Measurements from ENCODE around the gene MLEC. TPM values are rescaled to one million over a fixed set of nuclear protein-coding genes. Genes with fewer than 3 reads are reported as not detected.

The MLEC gene
- polyA plus RNA-seq, result 173 TPM
- long read RNA-seq, donor 1, full-length matches to known transcripts, result 46 of 80 reads
- long read RNA-seq, donor 1, partial matches to known transcripts, result 34 of 80 reads
- long read RNA-seq, donor 1, other reads (novel, unspliced or antisense), result 0 of 80 reads
- long read RNA-seq, donor 2, full-length matches to known transcripts, result 115 of 154 reads
- long read RNA-seq, donor 2, partial matches to known transcripts, result 39 of 154 reads
- long read RNA-seq, donor 2, other reads (novel, unspliced or antisense), result 0 of 154 reads
- long read RNA-seq, donor 3, result 0 reads
- long read RNA-seq, donor 4, full-length matches to known transcripts, result 11 of 11 reads
- long read RNA-seq, donor 4, partial matches to known transcripts, result 0 of 11 reads
- long read RNA-seq, donor 4, other reads (novel, unspliced or antisense), result 0 of 11 reads
- long read RNA-seq, donor 5, full-length matches to known transcripts, result 44 of 83 reads
- long read RNA-seq, donor 5, partial matches to known transcripts, result 39 of 83 reads
- long read RNA-seq, donor 5, other reads (novel, unspliced or antisense), result 0 of 83 reads
- long read RNA-seq, donor 6, full-length matches to known transcripts, result 52 of 91 reads
- long read RNA-seq, donor 6, partial matches to known transcripts, result 39 of 91 reads
- long read RNA-seq, donor 6, other reads (novel, unspliced or antisense), result 0 of 91 reads
- long read RNA-seq, donor 7, full-length matches to known transcripts, result 42 of 59 reads
- long read RNA-seq, donor 7, partial matches to known transcripts, result 17 of 59 reads
- long read RNA-seq, donor 7, other reads (novel, unspliced or antisense), result 0 of 59 reads
- long read RNA-seq, donor 8, full-length matches to known transcripts, result 62 of 126 reads
- long read RNA-seq, donor 8, partial matches to known transcripts, result 54 of 126 reads
- long read RNA-seq, donor 8, other reads (novel, unspliced or antisense), result 10 of 126 reads
- long read RNA-seq, donor 9, full-length matches to known transcripts, result 39 of 49 reads
- long read RNA-seq, donor 9, partial matches to known transcripts, result 10 of 49 reads
- long read RNA-seq, donor 9, other reads (novel, unspliced or antisense), result 0 of 49 reads
- long read RNA-seq, donor 10, full-length matches to known transcripts, result 64 of 78 reads
- long read RNA-seq, donor 10, partial matches to known transcripts, result 14 of 78 reads
- long read RNA-seq, donor 10, other reads (novel, unspliced or antisense), result 0 of 78 reads
- long read RNA-seq, donor 11, full-length matches to known transcripts, result 46 of 82 reads
- long read RNA-seq, donor 11, partial matches to known transcripts, result 36 of 82 reads
- long read RNA-seq, donor 11, other reads (novel, unspliced or antisense), result 0 of 82 reads

- H3K27me3 ChIP-seq (ENCODE audit: control insufficient read depth, insufficient read depth, low read length), result no peaks in the 10 kb centered on the region
- DNase-seq, result peak; percentile 98 to 99
- peak within 1 kb of the TSS; percentile 82 for H3K27ac ChIP-seq (ENCODE audit: low read length)
- H3K36me3 ChIP-seq (ENCODE audit: control insufficient read depth, insufficient read depth, low read length), result no peaks in the 10 kb centered on the region
- no peaks in the 10 kb centered on the region for H3K9me3 ChIP-seq (ENCODE audit: control insufficient read depth, low read depth, low read length)
- no CpG with 5 or more reads among the region's 84 CpGs for WGBS (ENCODE audit: insufficient coverage, low lambda C conversion rate)
- H3K4me1 ChIP-seq (ENCODE audit: control insufficient read depth, insufficient read depth, low read length), result peaks cover 28% of the 10 kb centered on the region
- H3K4me3 ChIP-seq (ENCODE audit: low read length), result peak within 1 kb of the TSS; percentile 67
These were observed at the start of gene MLEC for GRCh38 chr12:120686690-120687577. Gene MLEC (plus strand): TSS chr12:120687149. CDS start chr12:120687297, 148 bp downstream.

- H3K27ac ChIP-seq (ENCODE audit: low read length), result no peak within 1 kb of the TSS
- H3K27me3 ChIP-seq (ENCODE audit: control insufficient read depth, insufficient read depth, low read length), result peaks cover 42% of the 10 kb centered on the region
- DNase-seq, result peak in 1 of 2 donors; percentile 43
- no CpG with 5 or more reads among the region's 56 CpGs for WGBS (ENCODE audit: insufficient coverage, low lambda C conversion rate)
- peak within 1 kb of the TSS; percentile 18 for H3K4me3 ChIP-seq (ENCODE audit: low read length)
- peaks cover 10% of the 10 kb centered on the region for H3K4me1 ChIP-seq (ENCODE audit: control insufficient read depth, insufficient read depth, low read length)
- H3K9me3 ChIP-seq (ENCODE audit: control insufficient read depth, low read depth, low read length), result no peaks in the 10 kb centered on the region
- no peaks in the 10 kb centered on the region for H3K36me3 ChIP-seq (ENCODE audit: control insufficient read depth, insufficient read depth, low read length)
These were observed 46.9 kb upstream of the MLEC start, which contains the start of gene CABP1 for GRCh38 chr12:120639771-120640721. Gene CABP1 (plus strand): TSS chr12:120640626. CDS start chr12:120640686, 60 bp downstream.

GRCh38 chr12:120640861-120641833 lies 45.8 kb upstream of the MLEC start:
- Histone ChIP-seq H3K27ac (ENCODE audit: low read length) (no peak overlapping the region), H3K36me3 (ENCODE audit: control insufficient read depth, insufficient read depth, low read length) (no peaks in the 10 kb centered on the region), H3K27me3 (ENCODE audit: control insufficient read depth, insufficient read depth, low read length) (peaks cover 46% of the 10 kb centered on the region), H3K9me3 (ENCODE audit: control insufficient read depth, low read depth, low read length) (no peaks in the 10 kb centered on the region), H3K4me3 (ENCODE audit: low read length) (peak overlapping the region; percentile 16), H3K4me1 (ENCODE audit: control insufficient read depth, insufficient read depth, low read length) (peaks cover 10% of the 10 kb centered on the region)
- WGBS (ENCODE audit: insufficient coverage, low lambda C conversion rate), result no CpG with 5 or more reads among the region's 115 CpGs
- peak; percentile 41 to 76 for DNase-seq

GRCh38 chr12:120642121-120642520 lies 44.8 kb upstream of the MLEC start:
- WGBS (ENCODE audit: insufficient coverage, low lambda C conversion rate), result no CpG with 5 or more reads among the region's 9 CpGs
- H3K4me3 ChIP-seq (ENCODE audit: low read length), result no peak overlapping the region
- peaks cover 46% of the 10 kb centered on the region for H3K27me3 ChIP-seq (ENCODE audit: control insufficient read depth, insufficient read depth, low read length)
- no peaks in the 10 kb centered on the region for H3K36me3 ChIP-seq (ENCODE audit: control insufficient read depth, insufficient read depth, low read length)
- H3K27ac ChIP-seq (ENCODE audit: low read length), result no peak overlapping the region
- DNase-seq, result no peak
- H3K9me3 ChIP-seq (ENCODE audit: control insufficient read depth, low read depth, low read length), result no peaks in the 10 kb centered on the region
- H3K4me1 ChIP-seq (ENCODE audit: control insufficient read depth, insufficient read depth, low read length), result peaks cover 12% of the 10 kb centered on the region

GRCh38 chr12:120642826-120643225 lies 44.1 kb upstream of the MLEC start:
- peaks cover 12% of the 10 kb centered on the region for H3K4me1 ChIP-seq (ENCODE audit: control insufficient read depth, insufficient read depth, low read length)
- no peak for DNase-seq
- H3K27me3 ChIP-seq (ENCODE audit: control insufficient read depth, insufficient read depth, low read length), result peaks cover 46% of the 10 kb centered on the region
- H3K9me3 ChIP-seq (ENCODE audit: control insufficient read depth, low read depth, low read length), result no peaks in the 10 kb centered on the region
- H3K4me3 ChIP-seq (ENCODE audit: low read length), result no peak overlapping the region
- H3K36me3 ChIP-seq (ENCODE audit: control insufficient read depth, insufficient read depth, low read length), result no peaks in the 10 kb centered on the region
- H3K27ac ChIP-seq (ENCODE audit: low read length), result no peak overlapping the region
- WGBS (ENCODE audit: insufficient coverage, low lambda C conversion rate), result no CpG with 5 or more reads among the region's 4 CpGs

GRCh38 chr12:120643574-120643973 lies 43.4 kb upstream of the MLEC start:
- no peaks in the 10 kb centered on the region for H3K9me3 ChIP-seq (ENCODE audit: control insufficient read depth, low read depth, low read length)
- peaks cover 43% of the 10 kb centered on the region for H3K27me3 ChIP-seq (ENCODE audit: control insufficient read depth, insufficient read depth, low read length)
- DNase-seq, result no peak
- H3K36me3 ChIP-seq (ENCODE audit: control insufficient read depth, insufficient read depth, low read length), result no peaks in the 10 kb centered on the region
- H3K4me1 ChIP-seq (ENCODE audit: control insufficient read depth, insufficient read depth, low read length), result peaks cover 12% of the 10 kb centered on the region
- no CpG with 5 or more reads among the region's 4 CpGs for WGBS (ENCODE audit: insufficient coverage, low lambda C conversion rate)
- H3K4me3 ChIP-seq (ENCODE audit: low read length), result no peak overlapping the region
- no peak overlapping the region for H3K27ac ChIP-seq (ENCODE audit: low read length)

GRCh38 chr12:120646044-120646443 lies 40.9 kb upstream of the MLEC start:
- WGBS (ENCODE audit: insufficient coverage, low lambda C conversion rate), result no CpG with 5 or more reads among the region's 6 CpGs
- peaks cover 50% of the 10 kb centered on the region for H3K27me3 ChIP-seq (ENCODE audit: control insufficient read depth, insufficient read depth, low read length)

GRCh38 chr12:120647375-120647755 lies 39.6 kb upstream of the MLEC start:
- H3K4me3 ChIP-seq (ENCODE audit: low read length), result no peak overlapping the region
- no peak overlapping the region for H3K27ac ChIP-seq (ENCODE audit: low read length)
- no peaks in the 10 kb centered on the region for H3K36me3 ChIP-seq (ENCODE audit: control insufficient read depth, insufficient read depth, low read length)
- peaks cover 2% of the 10 kb centered on the region for H3K4me1 ChIP-seq (ENCODE audit: control insufficient read depth, insufficient read depth, low read length)
- no CpG with 5 or more reads among the region's 13 CpGs for WGBS (ENCODE audit: insufficient coverage, low lambda C conversion rate)
- peaks cover 40% of the 10 kb centered on the region for H3K27me3 ChIP-seq (ENCODE audit: control insufficient read depth, insufficient read depth, low read length)
- H3K9me3 ChIP-seq (ENCODE audit: control insufficient read depth, low read depth, low read length), result no peaks in the 10 kb centered on the region
- no peak for DNase-seq

More at GRCh38 chr12:120646044-120646443, 40.9 kb upstream of the MLEC start:
- no peaks in the 10 kb centered on the region for H3K9me3 ChIP-seq (ENCODE audit: control insufficient read depth, low read depth, low read length)
- no peak overlapping the region for H3K4me3 ChIP-seq (ENCODE audit: low read length)
- H3K27ac ChIP-seq (ENCODE audit: low read length), result no peak overlapping the region
- no peak for DNase-seq
- peaks cover 8% of the 10 kb centered on the region for H3K4me1 ChIP-seq (ENCODE audit: control insufficient read depth, insufficient read depth, low read length)
- no peaks in the 10 kb centered on the region for H3K36me3 ChIP-seq (ENCODE audit: control insufficient read depth, insufficient read depth, low read length)

Measured in large intestine (tissue), 12 donors.